GM18867 (cell line): ENCODE measurements around the gene CDK6.
A peak's percentile ranks its signal among the peaks of the same experiment; 100 is the strongest.

Experiments used
- ATAC-seq: cut with Tn5 transposase; IDR thresholded peaks from one replicate; pipeline ENCODE4 v1.9.1; 2021; ENCODE audit warnings: mild to moderate bottlenecking, moderate library complexity; ENCODE audit not compliant: unreplicated experiment

The CDK6 gene

GRCh38 chr7:92652536-92652935, 183.8 kb downstream of the CDK6 start:
- ATAC-seq, result no peak

GRCh38 chr7:92650391-92650790, 186.0 kb downstream of the CDK6 start:
- no peak for ATAC-seq

GRCh38 chr7:92648067-92648466, 188.3 kb downstream of the CDK6 start:
- peak; percentile 72 for ATAC-seq

GRCh38 chr7:92647652-92648051, 188.7 kb downstream of the CDK6 start:
- ATAC-seq, result no peak

- ATAC-seq, result peak; percentile 33
Measured at GRCh38 chr7:92647011-92647625, 189.3 kb downstream of the CDK6 start.

- no peak for ATAC-seq
Measured at GRCh38 chr7:92645114-92646061, 191.0 kb downstream of the CDK6 start.

- no peak for ATAC-seq
Measured at GRCh38 chr7:92644406-92645113, 191.8 kb downstream of the CDK6 start.

- no peak for ATAC-seq
Measured at GRCh38 chr7:92643821-92644220, 192.6 kb downstream of the CDK6 start.

- ATAC-seq, result peak; percentile 85
Measured at GRCh38 chr7:92641921-92642511, 194.4 kb downstream of the CDK6 start.

- no peak for ATAC-seq
Measured at GRCh38 chr7:92639966-92640365, 196.4 kb downstream of the CDK6 start.

- ATAC-seq, result no peak
Measured at GRCh38 chr7:92639213-92639896, 197.0 kb downstream of the CDK6 start.

- ATAC-seq, result no peak
Measured at GRCh38 chr7:92636018-92636560, 200.3 kb downstream of the CDK6 start.

GRCh38 chr7:92635538-92635937, 200.8 kb downstream of the CDK6 start:
- no peak for ATAC-seq

GRCh38 chr7:92634924-92635519, 201.4 kb downstream of the CDK6 start:
- ATAC-seq, result peak; percentile 32

GRCh38 chr7:92634205-92634604, 202.2 kb downstream of the CDK6 start:
- no peak for ATAC-seq

- ATAC-seq, result no peak
Measured at GRCh38 chr7:92633211-92633906, 203.0 kb downstream of the CDK6 start.

GRCh38 chr7:92632791-92633190, 203.6 kb downstream of the CDK6 start:
- ATAC-seq, result no peak

- ATAC-seq, result peak; percentile 28
Measured at GRCh38 chr7:92631850-92632487, 204.4 kb downstream of the CDK6 start.
